Ishikawa (cell line): ENCODE data around the gene ARID4B.

Experiments
- CEBPB ChIP-seq: IDR thresholded peaks from 2 replicates; pipeline ENCODE4 v1.6.1; 2012
- CREB1 ChIP-seq: IDR thresholded peaks from 2 replicates; pipeline ENCODE4 v1.6.1; 2012; ENCODE audit warnings: low read depth
- EGR1 ChIP-seq: IDR thresholded peaks from 2 replicates; pipeline ENCODE4 v1.6.1; 2012
- EP300 ChIP-seq: IDR thresholded peaks from 2 replicates; pipeline ENCODE4 v1.6.1; 2012; ENCODE audit warnings: borderline replicate concordance
- RAD21 ChIP-seq: IDR thresholded peaks from 2 replicates; pipeline ENCODE4 v1.6.1; 2012; ENCODE audit warnings: low read depth
- TAF1 ChIP-seq: IDR thresholded peaks from 2 replicates; pipeline ENCODE4 v1.6.1; 2012; ENCODE audit warnings: low read depth, mild to moderate bottlenecking
- TCF12 ChIP-seq: IDR thresholded peaks from 2 replicates; pipeline ENCODE4 v1.6.1; 2012; ENCODE audit warnings: low read depth
- YY1 ChIP-seq: IDR thresholded peaks from 2 replicates; pipeline ENCODE4 v1.6.1; 2012; ENCODE audit warnings: low read depth
- TF ChIP-seq, protein P1 (sequence below): IDR thresholded peaks from 2 replicates; pipeline ENCODE4 v1.6.1; 2012
- TF ChIP-seq, protein P2 (sequence below): IDR thresholded peaks from 2 replicates; pipeline ENCODE4 v1.6.1; 2012
- TF ChIP-seq, protein P3 (sequence below): IDR thresholded peaks from 2 replicates; pipeline ENCODE4 v1.6.1; 2012; ENCODE audit warnings: low read depth, mild to moderate bottlenecking

DNA sequence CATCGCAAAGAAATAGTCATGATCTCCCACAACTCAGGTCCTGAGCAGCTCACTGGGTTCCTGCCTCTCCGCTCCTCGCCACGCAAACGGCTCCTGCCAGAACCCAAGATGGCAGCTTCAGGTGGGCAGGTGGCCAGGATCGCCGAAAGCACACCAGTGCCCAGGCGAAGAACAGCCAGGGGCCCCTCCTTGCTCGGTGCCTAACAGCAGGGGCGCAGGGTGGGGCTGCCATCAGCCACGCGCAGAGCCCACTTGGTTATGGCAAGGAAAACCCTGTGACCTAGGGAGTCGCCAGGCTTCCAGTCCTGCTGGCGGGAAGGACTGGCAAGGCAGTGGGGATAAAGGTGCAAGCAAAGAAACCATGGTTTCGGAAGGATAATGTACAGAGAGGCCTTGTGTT lies 47.5 kb downstream of the ARID4B start:
- TF ChIP-seq RAD21 (no peak), EP300 (no peak), CREB1 (no peak), YY1 (no peak), EGR1 (no peak), CEBPB (no peak), TCF12 (no peak), TAF1 (no peak)
- TF ChIP-seq, protein P1, sequence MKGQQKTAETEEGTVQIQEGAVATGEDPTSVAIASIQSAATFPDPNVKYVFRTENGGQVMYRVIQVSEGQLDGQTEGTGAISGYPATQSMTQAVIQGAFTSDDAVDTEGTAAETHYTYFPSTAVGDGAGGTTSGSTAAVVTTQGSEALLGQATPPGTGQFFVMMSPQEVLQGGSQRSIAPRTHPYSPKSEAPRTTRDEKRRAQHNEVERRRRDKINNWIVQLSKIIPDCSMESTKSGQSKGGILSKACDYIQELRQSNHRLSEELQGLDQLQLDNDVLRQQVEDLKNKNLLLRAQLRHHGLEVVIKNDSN: no peak
- TF ChIP-seq, protein P2, sequence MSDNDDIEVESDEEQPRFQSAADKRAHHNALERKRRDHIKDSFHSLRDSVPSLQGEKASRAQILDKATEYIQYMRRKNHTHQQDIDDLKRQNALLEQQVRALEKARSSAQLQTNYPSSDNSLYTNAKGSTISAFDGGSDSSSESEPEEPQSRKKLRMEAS: no peak
- TF ChIP-seq, protein P3, sequence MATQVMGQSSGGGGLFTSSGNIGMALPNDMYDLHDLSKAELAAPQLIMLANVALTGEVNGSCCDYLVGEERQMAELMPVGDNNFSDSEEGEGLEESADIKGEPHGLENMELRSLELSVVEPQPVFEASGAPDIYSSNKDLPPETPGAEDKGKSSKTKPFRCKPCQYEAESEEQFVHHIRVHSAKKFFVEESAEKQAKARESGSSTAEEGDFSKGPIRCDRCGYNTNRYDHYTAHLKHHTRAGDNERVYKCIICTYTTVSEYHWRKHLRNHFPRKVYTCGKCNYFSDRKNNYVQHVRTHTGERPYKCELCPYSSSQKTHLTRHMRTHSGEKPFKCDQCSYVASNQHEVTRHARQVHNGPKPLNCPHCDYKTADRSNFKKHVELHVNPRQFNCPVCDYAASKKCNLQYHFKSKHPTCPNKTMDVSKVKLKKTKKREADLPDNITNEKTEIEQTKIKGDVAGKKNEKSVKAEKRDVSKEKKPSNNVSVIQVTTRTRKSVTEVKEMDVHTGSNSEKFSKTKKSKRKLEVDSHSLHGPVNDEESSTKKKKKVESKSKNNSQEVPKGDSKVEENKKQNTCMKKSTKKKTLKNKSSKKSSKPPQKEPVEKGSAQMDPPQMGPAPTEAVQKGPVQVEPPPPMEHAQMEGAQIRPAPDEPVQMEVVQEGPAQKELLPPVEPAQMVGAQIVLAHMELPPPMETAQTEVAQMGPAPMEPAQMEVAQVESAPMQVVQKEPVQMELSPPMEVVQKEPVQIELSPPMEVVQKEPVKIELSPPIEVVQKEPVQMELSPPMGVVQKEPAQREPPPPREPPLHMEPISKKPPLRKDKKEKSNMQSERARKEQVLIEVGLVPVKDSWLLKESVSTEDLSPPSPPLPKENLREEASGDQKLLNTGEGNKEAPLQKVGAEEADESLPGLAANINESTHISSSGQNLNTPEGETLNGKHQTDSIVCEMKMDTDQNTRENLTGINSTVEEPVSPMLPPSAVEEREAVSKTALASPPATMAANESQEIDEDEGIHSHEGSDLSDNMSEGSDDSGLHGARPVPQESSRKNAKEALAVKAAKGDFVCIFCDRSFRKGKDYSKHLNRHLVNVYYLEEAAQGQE: no peak
